A673 (cell line): ENCODE data around the gene SGPL1. TPM values are rescaled to one million over a fixed set of nuclear protein-coding genes. Genes with fewer than 3 reads are reported as not detected.

Source experiments
- BruUV-seq: library from RNA; stranded (reverse); fragments of 400-500 nt; replicated peaks from 2 replicates; lab custom pipeline; 2021; lab: Mats Ljungman, UMichigan
- CTCF ChIA-PET: fragments of 300-600 bp; sonication (Branson Sonifier 250); formaldehyde crosslinking; loops from one replicate; lab custom pipeline; 2022; ENCODE audit warnings: antibody characterized with exemption; lab: Charles Lee
- POLR2A ChIA-PET: fragments of 300-600 bp; sonication (Branson Sonifier 250); formaldehyde crosslinking; loops from one replicate; lab custom pipeline; 2022; ENCODE audit warnings: antibody characterized with exemption; ENCODE audit not compliant: low non-redundant PET; lab: Charles Lee
- DNase-seq: peaks from one replicate; pipeline ENCODE4 v3.0.0-alpha.2; 2015; ENCODE audit warnings: low spot score
- H3K27ac ChIP-seq: fragments of 200-600 bp; sonication (generic); 2 replicates; pipeline ENCODE4 v1.5.1; 2016; ENCODE audit warnings: mixed run types, low read depth, mild to moderate bottlenecking, mixed read lengths, antibody characterized with exemption, low read length; ENCODE audit not compliant: poor library complexity, severe bottlenecking
- H3K27me3 ChIP-seq: fragments of 200-600 bp; sonication (generic); replicated peaks from 2 replicates; pipeline ENCODE4 v1.6.1; 2017; ENCODE audit warnings: mixed run types, low read depth, mild to moderate bottlenecking, mixed read lengths, antibody characterized with exemption, low read length; ENCODE audit not compliant: insufficient read depth, poor library complexity
- H3K36me3 ChIP-seq: fragments of 200-600 bp; sonication (generic); 2 replicates; pipeline ENCODE4 v1.6.1; 2016; ENCODE audit warnings: mixed run types, mild to moderate bottlenecking, mixed read lengths, antibody characterized with exemption, low read length; ENCODE audit not compliant: insufficient read depth, poor library complexity, severe bottlenecking
- H3K4me1 ChIP-seq: fragments of 200-600 bp; sonication (generic); 2 replicates; pipeline ENCODE4 v1.6.1; 2017; ENCODE audit warnings: mixed run types, mild to moderate bottlenecking, mixed read lengths, antibody characterized with exemption, low read length; ENCODE audit not compliant: insufficient read depth, poor library complexity, severe bottlenecking
- H3K4me3 ChIP-seq: fragments of 200-600 bp; sonication (generic); 2 replicates; pipeline ENCODE4 v1.5.1; 2016; ENCODE audit warnings: low read depth, mixed run types, mild to moderate bottlenecking, mixed read lengths, low read length; ENCODE audit not compliant: poor library complexity, severe bottlenecking
- H3K9me3 ChIP-seq: fragments of 200-600 bp; sonication (generic); 2 replicates; pipeline ENCODE4 v1.6.1; 2016; ENCODE audit warnings: mixed run types, low read depth, mild to moderate bottlenecking, mixed read lengths, antibody characterized with exemption, low read length; ENCODE audit not compliant: poor library complexity, severe bottlenecking
- CTCF ChIP-seq: fragments of 300-800, 200-600 bp; sonication (generic); conservative IDR thresholded peaks from 2 replicates; pipeline ENCODE4 v1.5.1; 2017; ENCODE audit warnings: low read depth, mild to moderate bottlenecking, antibody characterized with exemption, low read length, moderate library complexity, mixed read lengths
- EZH2 ChIP-seq: fragments of 200-600 bp; sonication (generic); IDR thresholded peaks from 2 replicates; pipeline ENCODE4 v1.6.1; 2017; ENCODE audit warnings: borderline replicate concordance, low read depth, mild to moderate bottlenecking, mixed read lengths, antibody characterized with exemption, low read length; ENCODE audit not compliant: poor library complexity, severe bottlenecking
- intact Hi-C: fragments of 100-400 bp; cut with micrococcal nuclease; formaldehyde crosslinking; loops from one replicate; pipeline ENCODE4 v1.10.0; 2022; ENCODE audit not compliant: unreplicated experiment
- total RNA-seq: library from RNA; stranded (reverse); gene quantifications from 2 replicates; pipeline ENCODE4 v1.2.3, GENCODE V29; 2021

Gene SGPL1
- total RNA-seq, 1 experiment from 2014 or later: 48.6 TPM

GRCh38 chr10:70791386-70792039 is 24.2 kb upstream of the SGPL1 start:
- intact Hi-C loops: no loop called here
- Histone ChIP-seq H3K4me3 (no peak overlapping the region), H3K27me3 (peaks cover 7% of the 10 kb centered on the region), H3K36me3 (no peaks in the 10 kb centered on the region), H3K27ac (no peak overlapping the region), H3K9me3 (no peaks in the 10 kb centered on the region), H3K4me1 (no peaks in the 10 kb centered on the region)
- no TSS peak for BruUV-seq
- ChIA-PET CTCF (no interaction called here), POLR2A (no interaction called here)
- no peak for TF ChIP-seq EZH2
- no peak for TF ChIP-seq CTCF
- no peak for DNase-seq

GRCh38 chr10:70795613-70796012 is 20.1 kb upstream of the SGPL1 start:
- intact Hi-C loops: no loop called here
- H3K36me3 ChIP-seq: no peaks in the 10 kb centered on the region
- TF ChIP-seq CTCF: no peak
- TF ChIP-seq EZH2: no peak
- H3K27me3 ChIP-seq: peaks cover 7% of the 10 kb centered on the region
- H3K4me1 ChIP-seq: no peaks in the 10 kb centered on the region
- H3K9me3 ChIP-seq: no peaks in the 10 kb centered on the region
- no peak overlapping the region for H3K27ac ChIP-seq
- no peak overlapping the region for H3K4me3 ChIP-seq
- ChIA-PET POLR2A (no interaction called here), CTCF (no interaction called here)
- no peak for DNase-seq
- BruUV-seq: no TSS peak

DNA sequence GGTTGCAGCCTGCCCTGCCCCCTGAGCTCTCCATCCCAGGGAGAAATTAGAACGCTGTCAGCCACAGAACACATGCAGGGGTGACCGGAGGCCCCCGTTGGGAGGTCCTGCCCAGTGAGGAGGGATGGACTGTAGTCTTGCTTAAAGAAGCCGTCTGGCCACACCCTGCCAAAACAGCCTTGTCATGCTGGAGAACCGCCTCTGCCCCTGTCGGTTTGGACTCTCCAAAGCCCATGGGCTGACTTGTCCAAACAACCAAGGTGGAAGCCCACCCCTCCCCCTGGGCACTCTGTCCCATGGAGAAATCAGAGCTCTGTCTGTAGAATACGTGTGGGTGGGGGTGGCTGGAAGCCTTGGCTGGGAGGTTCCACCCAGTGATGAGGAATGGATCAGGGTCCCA is 17.9 kb upstream of the SGPL1 start:
- no TSS peak for BruUV-seq
- no peak overlapping the region for H3K27ac ChIP-seq
- ChIA-PET CTCF (no interaction called here), POLR2A (no interaction called here)
- no peaks in the 10 kb centered on the region for H3K9me3 ChIP-seq
- H3K4me1 ChIP-seq: no peaks in the 10 kb centered on the region
- DNase-seq: no peak
- no peak overlapping the region for H3K4me3 ChIP-seq
- TF ChIP-seq EZH2 (no peak), CTCF (no peak)
- no peaks in the 10 kb centered on the region for H3K36me3 ChIP-seq
- no peaks in the 10 kb centered on the region for H3K27me3 ChIP-seq
- intact Hi-C loops: no loop called here
